ENCODE measurements around the gene RNF220.

RNF220 gene

DNA sequence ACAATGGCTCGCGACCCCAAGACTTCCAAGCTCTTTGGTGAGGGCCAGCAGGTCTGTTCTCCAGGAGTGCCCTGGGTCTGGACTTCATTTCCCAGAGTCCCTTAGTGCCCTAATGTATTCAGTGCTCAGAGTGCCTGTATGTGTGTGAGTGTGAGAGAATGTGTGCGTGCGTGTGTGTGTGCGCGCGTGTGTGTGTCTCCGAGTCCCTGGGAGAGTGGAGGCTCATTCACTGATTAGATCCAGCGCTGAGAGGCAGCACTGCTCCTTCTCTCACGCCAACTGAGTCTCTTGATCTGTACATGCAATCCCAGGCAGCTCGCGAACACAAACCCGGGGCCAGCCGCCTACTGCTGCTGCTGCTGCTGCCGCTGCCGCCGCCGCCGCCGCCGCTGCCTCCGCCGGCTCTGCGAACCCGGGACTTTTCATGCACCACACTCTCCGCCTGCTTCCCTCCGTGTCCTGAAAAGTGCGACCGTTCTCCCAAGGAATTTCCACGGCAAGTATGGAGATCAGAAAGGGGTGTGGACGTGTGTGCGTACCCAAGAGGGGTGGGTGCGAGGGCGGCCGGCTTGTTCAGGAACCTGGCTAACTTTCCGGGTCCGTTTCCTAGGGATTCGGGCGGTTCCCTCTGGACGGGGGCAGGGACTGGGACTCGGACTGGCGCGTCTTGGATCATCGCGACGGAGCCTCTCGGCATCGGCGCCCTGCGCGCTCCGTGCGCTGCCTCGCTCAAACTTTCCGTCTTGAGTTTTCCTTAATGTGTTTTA is at the start of gene RNF220:
Gene RNF220, plus strand, starts transcription at position 225 of the 767 bp plus-strand sequence.
- DNase-seq = peak; percentile 71

DNA sequence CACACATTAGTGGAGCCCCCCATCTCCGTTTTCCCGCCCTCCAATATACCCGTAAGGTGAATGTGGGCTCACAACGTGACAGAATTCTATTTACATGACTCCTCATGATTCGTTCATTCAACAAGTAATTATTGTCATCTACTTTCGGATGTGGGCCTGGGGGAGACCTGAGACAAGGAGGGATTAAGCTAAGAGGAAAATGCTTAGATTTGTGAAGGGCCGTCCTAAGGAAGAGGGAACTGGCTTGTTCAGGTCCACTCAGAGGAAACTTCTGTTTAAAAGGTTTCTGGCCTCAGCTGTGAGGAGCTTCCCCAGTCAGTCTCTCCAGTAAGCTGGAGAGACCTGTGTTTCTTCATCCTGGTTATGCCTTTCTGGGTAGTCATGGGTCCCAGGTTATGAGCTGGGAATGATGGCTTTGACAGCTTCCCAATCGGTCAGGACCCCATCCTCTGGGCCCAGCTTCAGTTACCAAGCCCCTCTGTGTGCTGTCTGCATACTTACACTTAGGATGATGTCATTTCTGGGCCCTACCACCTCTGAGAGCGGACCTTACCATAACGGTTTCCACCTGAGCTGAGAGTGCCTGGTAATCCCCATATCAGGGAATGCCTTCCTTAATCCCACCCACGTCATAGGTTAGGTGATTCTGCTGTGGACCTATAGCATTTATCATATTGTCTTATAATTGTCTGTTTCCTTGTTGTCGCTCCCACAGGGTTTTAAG is 49.3 kb upstream of the RNF220 start:
- DNase-seq = no peak

DNA sequence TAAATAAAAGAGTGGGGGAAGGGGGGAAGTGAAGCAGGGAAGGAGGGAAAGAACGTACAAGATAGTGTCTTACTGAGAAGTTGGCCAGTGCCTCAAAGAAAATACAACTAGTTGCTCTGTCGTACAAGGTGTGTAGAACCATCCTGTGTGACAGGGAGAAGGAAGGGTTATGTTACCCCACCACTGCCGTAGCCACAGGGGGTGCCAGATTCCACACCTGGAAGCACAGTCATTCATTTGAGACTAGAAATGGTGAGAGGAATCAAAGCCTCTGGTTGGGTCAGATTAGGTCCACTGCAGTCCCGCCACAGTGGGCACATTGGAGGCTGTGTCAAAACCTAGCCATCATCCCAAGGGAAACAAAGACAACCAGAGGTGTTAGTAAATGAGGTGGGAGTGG is 47.3 kb upstream of the RNF220 start:
- DNase-seq = no peak

DNA sequence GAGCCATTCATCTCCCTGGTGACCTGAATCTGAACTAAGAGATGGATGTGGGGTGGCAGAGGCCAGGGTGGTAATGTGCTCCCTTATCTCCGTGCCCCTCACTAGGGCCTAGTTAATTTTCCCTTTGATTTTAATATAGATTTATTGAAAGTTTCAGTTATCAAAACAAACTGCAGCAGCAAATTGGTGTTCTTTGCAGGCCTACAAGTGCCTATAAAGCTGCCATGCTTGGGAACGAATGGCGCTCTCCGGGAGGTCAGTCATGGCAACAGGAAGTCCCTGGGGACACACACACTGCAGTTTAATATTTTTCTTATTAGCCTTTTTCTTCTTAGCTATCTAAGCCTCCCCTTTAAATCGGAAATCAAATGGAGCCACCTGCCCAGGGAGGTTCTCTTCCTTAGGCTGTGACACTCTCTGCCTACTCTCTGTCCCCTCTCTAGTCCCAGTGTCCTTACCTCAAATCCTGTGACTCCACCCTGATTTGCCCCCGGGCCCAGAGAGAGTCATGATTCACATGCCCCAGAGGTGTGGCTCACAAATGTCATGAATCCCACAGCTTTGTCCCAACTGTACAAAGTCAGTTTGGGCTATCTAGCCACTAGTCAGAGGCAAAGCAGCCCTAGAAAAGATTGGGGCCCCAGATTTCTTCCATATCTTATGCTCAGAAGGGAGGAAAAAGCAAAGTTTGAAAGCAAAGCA is 45.7 kb upstream of the RNF220 start:
- no peak for DNase-seq

DNA sequence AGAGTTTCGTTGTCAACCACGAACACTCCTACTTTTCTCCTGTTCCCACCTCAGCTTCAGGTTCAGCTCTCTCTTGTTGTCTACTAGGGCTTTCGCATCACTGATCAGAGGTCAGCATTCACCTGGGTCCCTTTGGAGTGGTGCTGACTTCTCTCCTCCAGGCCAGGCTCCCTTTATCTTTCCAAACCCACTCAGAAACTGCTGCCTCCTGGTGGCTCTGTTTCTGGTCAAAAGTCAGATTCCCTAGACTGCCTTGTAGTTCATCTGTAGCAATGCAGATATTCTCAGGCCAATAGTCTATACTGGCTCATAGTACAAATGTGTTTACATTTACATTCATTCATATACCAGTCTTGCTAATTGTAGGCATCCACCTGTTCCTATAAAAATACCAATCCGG is 43.6 kb upstream of the RNF220 start:
- DNase-seq = no peak

DNA sequence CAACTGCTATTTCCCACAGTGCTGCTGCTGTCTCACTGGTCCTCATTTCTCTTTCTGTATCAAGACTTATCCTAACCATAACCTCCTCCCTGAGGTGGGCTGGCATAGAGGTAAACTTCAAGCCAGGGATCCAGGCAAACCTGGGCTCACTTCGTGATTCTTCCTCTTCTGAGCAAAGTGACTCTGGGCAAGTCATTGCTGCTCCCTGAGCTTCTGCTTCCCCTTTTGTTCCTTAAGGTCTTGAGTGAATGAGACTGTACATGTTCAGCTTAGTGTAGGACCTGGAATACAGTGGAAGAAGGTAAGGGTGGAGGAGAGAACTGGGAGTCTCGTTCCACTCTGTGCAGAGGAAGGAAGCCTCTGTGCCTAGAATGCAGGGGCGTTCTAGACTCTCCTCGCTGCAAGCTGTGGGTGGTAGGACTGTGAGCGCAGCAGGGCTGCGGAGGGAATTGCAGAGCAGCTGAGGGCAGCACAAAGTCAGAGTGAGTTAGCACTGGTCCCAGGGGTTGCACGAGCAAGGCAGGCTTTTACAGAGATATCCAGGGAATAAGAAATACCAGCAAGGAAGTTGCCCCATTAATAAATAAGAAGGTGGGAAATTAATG is 38.6 kb upstream of the RNF220 start:
- DNase-seq = no peak

DNA sequence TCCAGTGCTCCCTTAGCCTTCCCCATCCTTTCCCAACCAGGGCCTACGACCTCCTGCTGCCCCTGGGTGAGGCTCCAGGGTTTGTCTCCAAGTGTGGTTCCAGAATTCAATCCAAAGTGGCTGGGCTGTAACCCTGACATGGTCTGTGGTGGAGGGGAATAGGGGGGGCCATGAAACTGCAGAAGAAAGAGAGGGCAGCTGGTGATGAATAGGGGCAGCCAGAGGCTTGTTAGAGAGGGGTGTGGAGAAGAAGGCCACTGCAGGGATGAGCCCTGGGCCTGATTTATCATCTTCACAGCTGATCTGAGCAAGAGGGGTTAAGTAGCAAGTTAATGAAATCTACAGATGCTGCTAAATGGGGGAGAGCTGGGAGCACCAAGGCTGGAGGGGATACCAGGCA is 37.1 kb upstream of the RNF220 start:
- DNase-seq = no peak

DNA sequence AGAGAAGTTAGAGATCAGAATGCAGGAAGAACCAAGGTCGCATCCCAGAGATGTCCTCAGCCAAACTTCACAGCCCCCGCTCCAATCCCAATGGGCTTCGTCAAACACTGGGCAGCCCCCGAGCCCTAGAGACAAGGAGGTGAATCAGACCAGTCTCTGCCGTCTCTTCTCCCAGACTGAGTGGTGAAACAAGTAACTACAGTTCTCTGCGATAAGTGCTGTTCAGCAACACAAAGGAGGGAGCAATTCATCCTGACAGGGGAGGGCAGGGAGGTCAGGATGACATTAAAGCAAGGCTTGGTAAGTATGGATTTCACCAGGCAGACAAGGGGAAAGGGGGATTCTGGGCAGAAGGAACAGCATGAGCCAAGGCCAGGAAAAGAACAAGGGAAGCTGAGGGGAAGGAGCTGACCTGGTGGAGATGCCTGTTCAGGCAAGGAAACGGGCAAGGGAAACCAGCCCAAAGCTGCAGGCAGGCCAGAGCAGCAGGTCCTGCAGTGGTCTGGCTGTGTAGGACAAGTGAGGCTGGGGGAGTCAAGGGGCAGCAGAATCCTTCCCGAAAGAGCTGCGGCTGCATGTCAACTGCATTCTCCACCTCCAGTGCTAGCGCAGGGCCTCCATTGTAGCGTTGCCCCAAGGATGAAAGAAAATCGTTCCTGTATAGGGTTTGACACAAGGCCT is 36.4 kb upstream of the RNF220 start:
- no peak for DNase-seq

DNA sequence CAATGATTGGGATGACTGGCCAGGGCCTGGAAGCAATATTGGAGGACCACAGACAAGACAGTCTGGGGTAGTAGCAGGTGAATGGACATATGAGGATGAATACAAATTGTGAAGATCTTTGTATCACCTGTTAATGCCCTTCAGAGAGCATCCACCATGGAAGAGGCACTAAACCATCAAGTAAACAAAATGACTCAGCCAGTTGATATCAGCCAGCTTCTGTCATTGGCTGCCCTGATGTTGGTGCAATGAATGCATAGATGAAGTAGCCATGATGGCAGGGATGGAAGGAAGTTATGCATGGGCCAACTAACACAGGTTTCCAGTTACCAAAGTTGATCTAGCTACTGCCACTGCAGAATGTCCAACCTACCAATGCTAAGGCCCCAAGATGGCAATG is 33.8 kb upstream of the RNF220 start:
- no peak for DNase-seq

DNA sequence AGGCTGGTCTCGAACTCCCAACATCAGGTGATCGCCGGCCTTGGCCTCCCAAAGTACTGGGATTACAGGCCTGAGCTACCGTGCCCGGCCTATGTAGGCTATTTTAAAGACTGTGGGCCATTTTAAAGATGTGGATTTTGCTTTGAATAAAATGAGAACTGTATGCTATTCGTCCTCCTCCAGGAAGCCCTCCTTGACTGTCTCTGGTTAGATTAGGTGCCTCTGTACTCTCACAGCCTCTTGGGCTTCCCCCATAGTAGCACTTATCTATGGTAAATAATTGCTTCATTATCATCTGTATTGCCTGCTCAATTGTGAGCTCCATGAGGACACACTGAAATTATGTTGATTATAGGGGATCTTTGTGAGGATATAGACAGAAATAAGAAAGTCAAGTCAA is 29.5 kb upstream of the RNF220 start:
- DNase-seq = no peak

DNA sequence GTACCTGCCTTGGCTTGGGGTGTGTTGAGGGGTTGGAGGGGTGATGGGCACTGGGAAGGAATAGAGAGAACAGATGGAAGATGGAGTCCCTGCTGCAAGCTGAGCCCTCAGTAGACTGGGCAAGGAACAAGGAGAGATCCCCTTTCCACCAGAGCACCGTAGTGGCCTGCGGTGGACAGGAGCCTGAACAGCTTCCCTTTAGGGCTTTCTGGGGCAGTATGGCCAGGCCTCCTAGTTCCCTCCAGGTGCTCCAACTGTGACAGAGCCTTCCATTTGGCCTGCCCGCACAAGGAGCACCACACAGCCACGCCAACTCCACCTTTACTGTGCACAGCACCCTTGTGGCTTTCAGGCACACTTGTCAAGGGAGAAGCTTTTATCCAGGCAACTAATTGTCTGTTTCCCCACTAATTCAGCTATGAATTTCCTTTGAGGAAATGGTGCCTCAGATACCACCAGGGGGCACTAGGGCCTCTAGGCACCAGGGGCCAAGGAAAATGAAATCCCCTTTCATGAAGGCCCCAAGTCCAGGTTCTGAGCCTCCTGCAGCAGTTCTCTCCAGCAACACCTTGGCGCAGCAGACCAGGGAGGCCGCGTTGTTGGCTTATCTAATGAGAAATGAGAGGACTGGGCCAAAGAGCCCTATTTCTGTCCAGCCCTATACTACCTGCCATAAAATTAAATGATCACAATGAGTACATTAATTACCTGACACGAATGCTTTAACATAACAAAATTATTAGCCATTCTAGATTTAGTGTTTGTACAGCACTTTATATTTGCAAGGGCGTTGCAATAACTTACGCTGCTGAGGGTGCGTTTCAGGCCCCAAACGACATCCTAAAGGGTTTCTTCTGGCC is 26.9 kb upstream of the RNF220 start:
- DNase-seq = peak; percentile 73

DNA sequence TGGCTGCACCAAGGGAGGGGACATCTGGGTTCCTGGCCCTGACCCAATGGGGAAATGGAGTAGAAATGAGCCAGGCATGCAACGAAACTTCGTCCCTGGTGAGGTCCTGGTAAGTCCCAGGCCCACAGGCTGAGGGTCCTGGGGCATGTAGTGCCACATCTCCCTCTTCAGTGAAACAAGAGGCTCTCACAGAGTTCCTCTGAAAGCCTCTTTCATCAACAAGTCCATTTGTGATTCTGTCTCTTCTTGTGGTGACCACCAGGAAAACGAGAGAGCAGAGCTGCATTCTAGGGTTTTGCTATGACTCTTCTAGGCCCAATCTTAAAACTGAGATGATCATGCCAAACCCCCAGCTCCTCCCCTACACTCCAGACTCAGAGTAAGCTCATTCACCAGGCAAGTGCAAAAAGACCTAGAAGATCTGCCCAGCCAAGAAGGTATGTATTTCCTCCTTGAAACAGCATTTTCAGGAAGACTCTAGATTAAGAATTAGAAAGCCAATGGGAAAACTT is 24.3 kb upstream of the RNF220 start:
- no peak for DNase-seq

DNA sequence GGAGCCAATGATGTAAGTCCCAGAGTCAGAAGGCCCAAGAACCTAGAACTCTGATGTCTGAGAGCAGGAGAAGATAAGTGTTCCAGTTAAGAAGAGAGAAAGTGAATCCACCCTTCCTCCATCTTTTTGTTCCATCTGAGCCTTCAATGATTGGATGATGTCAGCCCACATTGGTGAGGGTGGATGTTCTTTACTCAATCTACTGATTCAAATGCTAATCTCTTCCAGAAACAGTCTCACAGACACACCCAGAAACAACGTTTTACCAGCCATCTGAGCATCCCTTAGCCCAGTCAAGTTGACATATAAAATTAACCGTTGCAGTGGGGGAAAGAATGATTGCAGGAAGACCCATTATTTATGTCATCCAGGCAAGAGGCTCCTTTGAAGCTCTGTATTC is 16.5 kb upstream of the RNF220 start:
- no peak for DNase-seq

DNA sequence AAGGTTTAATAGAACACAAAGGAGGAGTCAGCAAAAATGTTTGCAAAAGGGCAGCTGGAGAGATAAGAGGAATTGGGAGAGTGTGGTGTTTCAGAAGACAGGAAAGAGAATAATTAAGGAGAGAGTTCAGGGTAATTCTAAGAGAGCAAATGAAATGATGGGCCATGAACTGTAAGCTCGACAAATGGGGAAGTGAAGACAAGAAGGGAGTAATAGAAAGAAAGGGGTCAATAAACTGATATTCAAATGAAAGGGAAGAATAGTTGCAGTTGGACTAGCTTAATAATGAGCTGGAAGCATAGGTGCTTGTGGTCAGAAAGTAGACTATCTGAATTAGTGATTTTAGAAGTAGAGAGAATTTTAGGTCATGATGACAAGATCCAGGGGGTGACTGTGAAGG is 15.6 kb upstream of the RNF220 start:
- DNase-seq = no peak

DNA sequence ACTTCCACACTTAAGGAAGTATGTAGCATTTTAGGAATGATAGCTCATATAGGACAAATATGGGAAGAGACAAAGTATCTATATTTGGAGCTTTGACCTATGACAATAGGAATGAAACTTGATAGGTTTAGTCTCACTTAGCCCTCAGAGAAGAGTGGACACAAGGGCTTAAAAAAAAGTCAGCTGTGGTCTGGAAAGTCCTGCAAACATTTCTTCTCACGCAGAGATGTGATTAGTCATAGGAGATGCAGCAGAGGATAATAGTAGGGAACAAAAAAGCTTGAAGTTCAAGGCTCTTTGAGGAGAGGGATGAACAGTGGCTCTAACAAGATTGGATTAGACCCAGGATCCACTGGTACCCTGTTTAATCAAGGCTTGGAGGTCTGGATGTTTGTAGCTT is 14.8 kb upstream of the RNF220 start:
- no peak for DNase-seq

DNA sequence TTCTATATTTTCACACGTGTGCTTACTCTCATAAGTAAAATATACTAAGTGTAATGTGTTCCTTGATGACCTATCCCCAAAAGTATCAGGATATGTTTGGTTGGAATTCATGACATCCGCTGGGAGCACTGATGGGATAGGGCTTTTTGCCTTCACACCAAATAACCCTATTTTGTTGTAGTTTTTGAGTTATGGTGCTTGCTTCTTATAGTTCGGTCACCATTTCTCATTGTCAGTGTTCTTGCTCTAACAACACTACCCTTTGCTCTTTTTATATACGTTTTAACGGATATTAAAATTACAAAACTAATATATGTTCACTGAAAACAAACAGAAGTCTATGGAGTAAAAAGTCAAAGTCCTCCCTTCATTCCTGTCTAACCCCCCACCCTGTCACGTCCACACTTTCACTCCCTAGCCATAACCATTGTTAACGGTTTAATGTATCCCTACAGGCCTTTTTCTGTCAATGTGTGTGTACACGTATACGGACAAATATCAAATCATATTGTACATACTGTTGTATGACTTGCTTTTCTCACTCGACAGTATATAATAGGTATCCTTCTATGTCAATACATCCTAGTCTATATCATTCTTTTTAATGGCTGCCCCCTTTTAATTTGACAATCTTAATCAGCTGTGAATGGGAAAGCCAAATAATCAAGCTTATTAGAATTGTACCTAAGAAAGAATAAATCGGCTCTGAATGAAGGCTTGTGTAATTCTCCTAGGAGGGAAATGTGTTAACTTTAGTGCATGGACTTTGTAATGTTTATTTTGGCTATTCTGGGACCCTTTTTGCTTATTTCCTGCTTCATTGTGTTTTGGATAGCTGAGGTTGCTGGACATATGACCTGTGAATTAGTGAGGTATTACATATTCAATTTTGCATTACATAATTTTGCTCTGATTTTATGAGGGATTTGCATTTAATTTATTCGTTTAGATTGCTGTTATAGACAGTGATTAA is 3.5 kb upstream of the RNF220 start:
- no peak for DNase-seq

DNA sequence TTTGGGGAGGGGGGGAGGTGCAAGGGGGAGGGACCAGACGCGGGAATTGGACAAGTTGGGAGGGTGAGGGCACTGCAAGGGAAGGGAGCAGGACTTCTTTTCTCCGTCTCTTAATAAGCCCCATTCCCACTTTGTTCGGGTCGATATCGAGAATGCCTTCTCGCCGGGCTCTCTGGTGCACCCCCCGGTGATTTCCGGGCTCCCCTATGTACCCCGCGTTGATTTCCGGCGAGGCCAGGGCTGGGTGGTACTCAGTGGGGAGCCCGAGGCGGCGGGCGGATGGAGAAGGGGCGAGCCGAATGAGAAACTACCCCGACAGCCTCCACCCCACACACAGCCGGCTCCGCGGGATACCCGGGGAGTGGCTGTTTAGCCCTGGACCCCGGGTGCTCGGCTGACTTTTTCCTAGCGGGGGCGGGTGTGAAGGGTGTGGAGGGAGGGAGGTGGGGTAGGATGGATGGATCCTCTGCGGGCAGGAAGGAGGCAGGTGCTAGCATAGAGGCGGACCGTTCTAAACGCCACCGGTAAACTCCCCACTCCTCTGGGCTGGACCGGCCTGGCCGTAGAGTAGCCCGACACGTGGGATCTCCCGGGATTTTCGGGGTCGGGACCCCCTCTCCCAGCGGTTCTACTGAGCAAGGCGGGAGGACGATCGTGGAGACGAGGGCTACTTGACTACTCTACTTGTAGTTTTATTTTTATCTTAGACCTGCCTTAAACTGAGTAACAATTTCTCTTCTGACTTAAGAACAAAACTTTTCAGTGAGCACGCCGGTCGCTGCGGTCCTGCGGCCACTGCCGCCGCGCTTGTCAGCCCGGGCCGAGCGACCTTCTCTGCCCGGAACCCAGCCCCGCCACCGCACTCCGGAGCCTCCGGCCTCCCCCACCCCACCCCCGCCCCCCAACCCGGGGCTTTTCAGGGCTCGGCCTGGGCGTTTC is 1.0 kb downstream of the RNF220 start:
- no peak for DNase-seq

DNA sequence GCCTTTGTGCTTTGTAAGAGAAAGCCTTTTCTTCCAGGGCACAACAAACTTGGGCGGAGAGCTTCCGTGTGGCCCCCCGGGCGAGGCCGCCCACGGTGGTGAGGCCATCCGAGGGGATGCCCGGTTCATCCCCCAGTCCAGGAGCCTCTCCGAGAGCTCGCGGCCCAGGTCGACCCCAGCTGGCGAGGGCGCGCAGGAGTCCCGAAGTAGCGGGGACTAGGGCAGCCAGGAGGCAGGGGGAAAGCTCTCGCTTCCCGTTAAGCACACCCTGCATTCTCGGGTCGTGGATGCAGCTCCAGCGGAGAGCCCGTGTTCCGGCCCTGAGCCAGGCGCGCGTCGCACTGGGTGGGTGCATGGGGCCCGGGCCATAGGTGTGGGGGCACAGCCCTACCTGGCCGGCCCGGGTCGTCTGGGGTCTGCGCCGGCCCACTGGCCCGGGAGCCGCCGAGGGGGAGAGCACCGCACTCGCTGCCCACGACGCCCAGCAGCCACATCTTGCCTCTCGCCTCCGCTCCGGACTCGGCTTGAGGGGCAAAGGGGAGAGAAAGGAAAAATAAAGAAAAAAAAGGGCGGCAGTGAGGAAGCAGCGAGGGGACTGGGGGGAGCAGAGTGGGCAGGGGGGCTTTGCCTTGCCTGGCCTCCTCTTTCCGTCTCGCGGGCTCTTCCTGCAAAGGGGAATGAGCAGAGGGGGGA is 1.8 kb downstream of the RNF220 start:
- no peak for DNase-seq

All from hematopoietic multipotent progenitor cell treated with erythropoietin and hydrocortisone succinate and interleukin-3 and kit ligand, for 8 days (in vitro differentiated cells).